CD4-positive, alpha-beta T cell treated with Interleukin-15 for 1 hour (primary cell): ENCODE results near the gene CEBPZOS.

Experiments
- DNase-seq: peaks from one replicate; pipeline ENCODE4 v3.0.0-alpha.2; 2020

The CEBPZOS gene

GRCh38 chr2:37244017-37244416 lies 47.7 kb downstream of the CEBPZOS start:
- no peak for DNase-seq

DNA sequence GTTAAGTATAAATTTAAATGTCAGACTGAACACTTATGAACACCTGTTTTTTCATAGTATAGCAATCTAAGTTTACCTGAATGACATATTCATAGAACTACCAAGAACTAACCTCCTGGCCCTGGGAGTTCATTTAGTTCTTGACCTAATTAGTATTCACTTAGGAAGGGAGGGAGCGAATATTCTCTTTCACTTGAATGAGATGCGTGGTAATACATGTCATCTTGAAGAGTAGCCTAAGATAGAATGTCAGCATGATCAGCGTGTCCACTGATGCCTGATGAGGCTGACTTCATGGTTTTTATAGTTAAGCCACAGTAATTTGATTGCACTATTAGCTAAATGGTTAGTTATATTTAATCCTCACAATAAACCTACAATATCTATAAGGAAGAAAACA lies 48.5 kb downstream of the CEBPZOS start:
- no peak for DNase-seq

- no peak for DNase-seq
Measured at GRCh38 chr2:37246205-37246604, 49.9 kb downstream of the CEBPZOS start.

GRCh38 chr2:37250869-37251740 lies 54.8 kb downstream of the CEBPZOS start:
- DNase-seq, result no peak
